ENCODE results near the gene STMN3. TPM values are rescaled to one million over a fixed set of nuclear protein-coding genes. Genes with fewer than 3 reads are reported as not detected.
"Not testable (repeated sequence)": the region's sequence is repeated elsewhere in the genome, so short reads cannot be mapped to it uniquely, and the experiment has no call there.

The STMN3 gene
- total RNA-seq, 4 donors from 2014 or later = 14.2 to 20.7 (median 17.0) TPM

DNA sequence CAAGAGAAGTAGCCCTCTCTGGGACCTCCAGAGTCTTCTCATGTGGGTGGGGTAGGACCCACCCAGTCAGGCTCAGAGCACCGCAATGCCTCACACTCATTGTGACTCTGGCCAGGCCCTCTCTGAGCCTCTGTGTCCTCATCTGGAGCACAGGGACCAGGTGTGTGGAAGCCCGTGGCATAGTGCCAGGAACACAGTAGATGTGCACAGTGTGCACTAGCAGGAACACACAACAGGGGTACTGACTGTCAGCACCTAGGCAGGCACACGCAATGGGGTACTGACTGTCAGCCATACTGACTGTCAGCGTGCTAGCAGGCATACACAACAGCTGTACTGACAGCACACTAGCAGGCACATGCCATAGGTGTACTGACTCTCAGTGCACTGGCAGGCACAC is 2.0 kb upstream of the STMN3 start:
- WGBS = no CpG with 5 or more reads among the region's 4 CpGs
- DNase-seq (ENCODE audit: low spot score in 2 of 2) = no peak
- H3K36me3 ChIP-seq = no peaks in the 10 kb centered on the region

GRCh38 chr20:63653974-63654668 is 897 bp upstream of the STMN3 start:
- no peak for TF ChIP-seq POLR2AphosphoS5 (IDR thresholded peaks at IDR 0.05)
- no peak for TF ChIP-seq EP300 (IDR thresholded peaks at IDR 0.05)
- TF ChIP-seq, protein P1, sequence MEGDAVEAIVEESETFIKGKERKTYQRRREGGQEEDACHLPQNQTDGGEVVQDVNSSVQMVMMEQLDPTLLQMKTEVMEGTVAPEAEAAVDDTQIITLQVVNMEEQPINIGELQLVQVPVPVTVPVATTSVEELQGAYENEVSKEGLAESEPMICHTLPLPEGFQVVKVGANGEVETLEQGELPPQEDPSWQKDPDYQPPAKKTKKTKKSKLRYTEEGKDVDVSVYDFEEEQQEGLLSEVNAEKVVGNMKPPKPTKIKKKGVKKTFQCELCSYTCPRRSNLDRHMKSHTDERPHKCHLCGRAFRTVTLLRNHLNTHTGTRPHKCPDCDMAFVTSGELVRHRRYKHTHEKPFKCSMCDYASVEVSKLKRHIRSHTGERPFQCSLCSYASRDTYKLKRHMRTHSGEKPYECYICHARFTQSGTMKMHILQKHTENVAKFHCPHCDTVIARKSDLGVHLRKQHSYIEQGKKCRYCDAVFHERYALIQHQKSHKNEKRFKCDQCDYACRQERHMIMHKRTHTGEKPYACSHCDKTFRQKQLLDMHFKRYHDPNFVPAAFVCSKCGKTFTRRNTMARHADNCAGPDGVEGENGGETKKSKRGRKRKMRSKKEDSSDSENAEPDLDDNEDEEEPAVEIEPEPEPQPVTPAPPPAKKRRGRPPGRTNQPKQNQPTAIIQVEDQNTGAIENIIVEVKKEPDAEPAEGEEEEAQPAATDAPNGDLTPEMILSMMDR (IDR thresholded peaks at IDR 0.05) = no peak
- no peak for TF ChIP-seq POLR2A (IDR thresholded peaks at IDR 0.05)

More for the DNA sequence above, 2.0 kb upstream of the STMN3 start:
- Histone ChIP-seq H3K9me3 (no peaks in the 10 kb centered on the region), H3K27me3 (peaks cover 4% of the 10 kb centered on the region), H3K27ac (no peak overlapping the region), H3K4me3 (no peak overlapping the region), H3K4me1 (peaks cover 60% of the 10 kb centered on the region)
- TF ChIP-seq, protein P1 (IDR thresholded peaks at IDR 0.05) = no peak
- TF ChIP-seq POLR2AphosphoS5 (IDR thresholded peaks at IDR 0.05) = no peak
- no peak for TF ChIP-seq POLR2A (IDR thresholded peaks at IDR 0.05)
- no peak for TF ChIP-seq EP300 (IDR thresholded peaks at IDR 0.05)

DNA sequence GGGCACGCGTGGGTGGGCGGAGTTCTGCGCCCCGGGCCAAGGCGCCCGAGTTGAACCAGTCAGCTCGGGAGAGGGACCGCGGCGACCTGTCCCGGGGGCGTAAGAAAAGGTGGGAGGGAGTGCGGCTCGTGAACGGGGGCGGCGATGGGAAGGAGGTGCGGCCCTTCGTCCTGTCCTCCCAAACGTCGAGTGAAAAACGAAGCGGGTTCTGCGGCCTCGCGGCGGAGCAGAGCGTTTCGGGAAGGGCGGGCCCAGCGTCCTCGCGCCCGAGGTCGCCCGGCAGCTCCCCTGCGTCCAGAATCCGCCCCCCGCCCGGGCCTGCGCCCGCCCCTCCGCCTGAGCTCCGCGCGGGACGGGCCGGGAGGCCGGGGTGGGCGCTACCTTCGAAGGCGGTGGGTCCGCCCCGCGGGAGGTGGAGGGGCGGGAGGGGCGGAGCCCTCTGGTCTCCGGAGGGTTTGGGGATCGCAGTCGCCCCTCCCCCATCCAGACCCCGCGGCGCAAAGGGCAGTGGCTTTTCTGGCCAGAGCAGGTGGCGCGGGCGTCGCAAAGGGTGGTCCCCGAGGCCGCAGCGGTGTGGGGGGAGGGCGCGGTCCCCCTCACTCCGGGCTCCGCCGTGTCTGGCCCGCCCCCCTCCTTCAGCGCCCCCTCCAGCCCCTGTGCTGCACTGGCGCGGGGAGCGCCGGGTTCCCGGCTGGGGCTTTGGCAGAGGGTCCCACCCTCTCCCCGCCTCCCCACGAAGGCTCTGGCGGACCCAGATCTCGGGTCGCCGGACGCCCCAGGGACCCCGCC is 838 bp downstream of the STMN3 start:
- Histone ChIP-seq H3K27me3 (peaks cover 4% of the 10 kb centered on the region), H3K9me3 (no peaks in the 10 kb centered on the region), H3K4me3 (peak overlapping the region; percentile 79), H3K4me1 (peaks cover 40% of the 10 kb centered on the region), H3K27ac (no peak overlapping the region), H3K36me3 (no peaks in the 10 kb centered on the region)
- DNase-seq (ENCODE audit: low spot score in 2 of 2) = no peak
- no peak for TF ChIP-seq POLR2A (IDR thresholded peaks at IDR 0.05)
- WGBS = 0% methylated on average over 19 of the region's 91 CpGs

More at GRCh38 chr20:63653974-63654668, 897 bp upstream of the STMN3 start:
- H3K36me3 ChIP-seq = no peaks in the 10 kb centered on the region
- DNase-seq (ENCODE audit: low spot score in 2 of 2) = no peak
- H3K27me3 ChIP-seq = peaks cover 4% of the 10 kb centered on the region
- 37% methylated on average over 10 of the region's 15 CpGs for WGBS
- H3K9me3 ChIP-seq = no peaks in the 10 kb centered on the region
- H3K4me3 ChIP-seq = peak overlapping the region; percentile 79
- peak overlapping the region; percentile 45 for H3K27ac ChIP-seq
- H3K4me1 ChIP-seq = peaks cover 53% of the 10 kb centered on the region

DNA sequence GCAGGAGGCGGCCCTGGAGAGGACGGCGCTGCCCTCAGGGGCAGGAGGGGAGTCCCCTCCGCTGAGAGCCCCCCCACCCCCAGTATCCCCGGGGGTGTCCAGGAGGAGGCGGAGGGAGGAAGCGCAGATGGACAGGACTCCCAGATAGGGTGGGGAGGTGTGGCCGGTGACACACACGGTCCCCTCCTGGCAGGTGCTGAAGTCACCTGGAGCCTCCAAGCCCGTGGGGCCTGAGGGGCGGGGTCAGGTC is 1.4 kb downstream of the STMN3 start:
- no peaks in the 10 kb centered on the region for H3K9me3 ChIP-seq
- peak overlapping the region; percentile 79 for H3K4me3 ChIP-seq
- peaks cover 4% of the 10 kb centered on the region for H3K27me3 ChIP-seq
- peak in 1 of 2 donors; percentile 79 for DNase-seq (ENCODE audit: low spot score in 2 of 2)
- H3K36me3 ChIP-seq = no peaks in the 10 kb centered on the region
- H3K27ac ChIP-seq = no peak overlapping the region
- H3K4me1 ChIP-seq = peaks cover 35% of the 10 kb centered on the region
- TF ChIP-seq, protein P1 (IDR thresholded peaks at IDR 0.05) = no peak
- TF ChIP-seq POLR2A (IDR thresholded peaks at IDR 0.05) (no peak), POLR2AphosphoS5 (IDR thresholded peaks at IDR 0.05) (no peak), EP300 (IDR thresholded peaks at IDR 0.05) (no peak)
- WGBS = 14% methylated on average over 1 of the region's 11 CpGs

DNA sequence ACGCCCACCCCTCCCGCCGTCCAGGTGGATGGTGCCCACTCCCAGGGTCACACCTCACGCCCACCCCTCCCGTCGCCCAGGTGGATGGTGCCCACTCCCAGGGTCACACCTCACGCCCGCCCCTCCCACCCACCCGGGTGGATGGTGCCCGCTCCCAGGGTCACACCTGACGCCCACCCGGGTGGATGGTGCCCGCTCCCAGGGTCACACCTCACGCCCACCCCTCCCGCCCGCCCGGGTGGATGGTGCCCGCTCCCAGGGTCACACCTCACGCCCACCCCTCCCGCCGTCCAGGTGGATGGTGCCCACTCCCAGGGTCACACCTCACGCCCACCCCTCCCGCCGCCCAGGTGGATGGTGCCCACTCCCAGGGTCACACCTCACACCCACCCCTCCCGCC is 2.7 kb downstream of the STMN3 start:
- not testable (repeated sequence) for H3K9me3 ChIP-seq, H3K27ac ChIP-seq, H3K27me3 ChIP-seq, H3K4me3 ChIP-seq, H3K36me3 ChIP-seq
- DNase-seq (ENCODE audit: low spot score in 2 of 2) = peak in 1 of 2 donors; percentile 49
- peaks cover 34% of the 10 kb centered on the region for H3K4me1 ChIP-seq
- 91% methylated on average over 15 of the region's 25 CpGs for WGBS

DNA sequence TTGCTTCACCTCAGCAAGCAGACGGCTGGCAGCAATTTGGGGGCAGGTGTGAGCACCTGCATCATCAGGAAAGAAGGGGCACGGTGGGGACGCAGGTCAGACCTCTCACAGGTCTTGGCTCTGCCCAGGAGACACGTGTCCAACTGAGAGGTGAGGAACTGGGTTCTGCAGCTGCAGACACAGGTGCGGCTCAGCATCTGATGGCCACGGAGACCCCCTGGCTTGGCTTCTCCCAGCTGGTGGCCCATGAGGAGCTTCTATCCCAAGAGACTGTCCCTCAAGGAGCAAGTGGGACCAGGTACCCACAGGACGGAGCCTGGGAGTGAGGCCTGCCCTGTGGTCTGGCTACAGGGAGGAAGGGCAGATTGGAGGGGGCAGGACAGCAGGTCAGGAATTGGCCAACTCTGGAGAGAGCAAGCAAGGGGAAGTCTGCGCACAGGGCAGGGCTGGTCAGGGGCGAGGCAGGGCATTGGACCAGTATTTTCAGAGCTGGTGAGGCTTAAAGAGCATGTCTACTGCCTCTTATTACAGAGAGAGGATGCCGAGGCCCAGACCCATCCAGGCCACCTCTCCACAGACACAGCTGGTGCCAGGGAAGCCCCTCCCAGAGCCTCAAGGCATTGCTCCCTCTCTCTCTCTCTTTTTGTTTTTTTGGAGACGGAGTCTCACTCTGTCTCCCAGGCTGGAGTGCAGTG is 4.2 kb downstream of the STMN3 start:
- Histone ChIP-seq H3K27me3 (peaks cover 4% of the 10 kb centered on the region), H3K27ac (no peak overlapping the region), H3K4me1 (peaks cover 30% of the 10 kb centered on the region), H3K4me3 (no peak overlapping the region), H3K36me3 (no peaks in the 10 kb centered on the region), H3K9me3 (no peaks in the 10 kb centered on the region)
- 74% methylated on average over 9 of the region's 11 CpGs for WGBS
- TF ChIP-seq EP300 (IDR thresholded peaks at IDR 0.05) (no peak), POLR2A (IDR thresholded peaks at IDR 0.05) (no peak), POLR2AphosphoS5 (IDR thresholded peaks at IDR 0.05) (no peak)
- TF ChIP-seq, protein P1 (IDR thresholded peaks at IDR 0.05) = no peak
- DNase-seq (ENCODE audit: low spot score in 2 of 2) = no peak
